NCI-H2171 treated with DMSO at 0.1 percent for 48 hours (cell line): Measurements from ENCODE around the gene OLFM3.

ENCODE experiments used
- DNase-seq: peaks from one replicate; lab custom pipeline; 2025; lab: John Stamatoyannopoulos, UW

The OLFM3 gene

GRCh38 chr1:101849356-101849755 is 147.4 kb downstream of the OLFM3 start:
- DNase-seq = no peak

GRCh38 chr1:101847626-101848025 is 149.1 kb downstream of the OLFM3 start:
- DNase-seq = no peak

- DNase-seq = no peak
Measured at GRCh38 chr1:101846820-101847219, 149.9 kb downstream of the OLFM3 start.

- no peak for DNase-seq
Measured at GRCh38 chr1:101843160-101843559, 153.6 kb downstream of the OLFM3 start.

- no peak for DNase-seq
Measured at GRCh38 chr1:101841824-101842223, 154.9 kb downstream of the OLFM3 start.

GRCh38 chr1:101835988-101836387 is 160.7 kb downstream of the OLFM3 start:
- no peak for DNase-seq

- no peak for DNase-seq
Measured at GRCh38 chr1:101833312-101833711, 163.4 kb downstream of the OLFM3 start.

- DNase-seq = no peak
Measured at GRCh38 chr1:101826416-101826815, 170.3 kb downstream of the OLFM3 start.

GRCh38 chr1:101820071-101820470 is 176.7 kb downstream of the OLFM3 start:
- peak; percentile 8 for DNase-seq

- no peak for DNase-seq
Measured at GRCh38 chr1:101816262-101816661, 180.5 kb downstream of the OLFM3 start.

- DNase-seq = no peak
Measured at GRCh38 chr1:101798417-101798816, 198.3 kb downstream of the OLFM3 start.

- DNase-seq = no peak
Measured at GRCh38 chr1:101797722-101798121, 199.0 kb downstream of the OLFM3 start.

GRCh38 chr1:101781201-101781831 is 215.4 kb downstream of the OLFM3 start:
- peak; percentile 9 for DNase-seq

GRCh38 chr1:101769520-101769919 is 227.2 kb downstream of the OLFM3 start:
- DNase-seq = peak; percentile 25

GRCh38 chr1:101757985-101758384 is 238.7 kb downstream of the OLFM3 start:
- no peak for DNase-seq

GRCh38 chr1:101756411-101756810 is 240.3 kb downstream of the OLFM3 start:
- no peak for DNase-seq
